Fibroblast of skin of left quadriceps (primary cell): ENCODE data around the gene IRX2.

Experiments
- DNase-seq, 2 experiments: peaks; one replicate each; pipeline ENCODE4 v3.0.0-alpha.2; 2013; ENCODE audit warnings: low read depth in 2 of 2

The IRX2 gene

DNA sequence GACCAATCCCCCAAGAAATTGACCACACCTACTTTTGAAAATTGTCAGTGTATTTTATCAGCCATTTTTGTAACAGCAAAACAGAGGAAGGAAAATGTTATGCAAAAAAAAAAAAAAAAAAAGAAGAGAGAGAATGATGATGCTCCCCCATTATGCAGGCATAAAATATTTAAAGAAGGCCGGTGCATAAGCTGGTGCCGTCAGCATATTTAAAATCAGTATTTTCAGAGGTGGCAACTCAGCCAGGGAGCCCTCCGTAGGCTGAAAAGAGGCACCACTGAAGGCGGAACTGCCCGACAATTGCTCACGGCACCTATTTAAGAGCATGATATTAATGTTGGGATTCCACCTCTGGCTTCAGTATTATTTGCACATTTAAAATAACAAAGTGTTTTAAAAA, 33.4 kb downstream of the IRX2 start:
- no peak for DNase-seq

DNA sequence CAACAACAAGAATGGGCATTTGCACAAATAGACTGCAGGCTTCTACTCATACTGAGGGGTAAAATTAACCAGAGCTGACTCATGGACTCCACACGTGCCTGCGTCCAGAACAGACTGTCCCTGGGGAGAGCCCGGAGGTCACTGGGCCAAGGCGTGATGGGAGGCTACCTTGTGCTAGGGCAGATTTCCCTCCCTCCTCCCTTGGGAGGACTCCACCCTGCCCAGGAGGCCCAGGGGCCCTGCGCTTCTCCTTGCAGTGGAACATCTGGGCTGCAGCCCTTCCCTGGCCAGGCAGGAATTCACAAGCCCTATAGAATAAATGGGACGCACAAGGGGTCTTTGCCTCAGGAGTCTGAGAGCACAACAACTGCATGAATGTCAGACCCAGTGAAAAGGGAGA, 35.6 kb downstream of the IRX2 start:
- DNase-seq: no peak

DNA sequence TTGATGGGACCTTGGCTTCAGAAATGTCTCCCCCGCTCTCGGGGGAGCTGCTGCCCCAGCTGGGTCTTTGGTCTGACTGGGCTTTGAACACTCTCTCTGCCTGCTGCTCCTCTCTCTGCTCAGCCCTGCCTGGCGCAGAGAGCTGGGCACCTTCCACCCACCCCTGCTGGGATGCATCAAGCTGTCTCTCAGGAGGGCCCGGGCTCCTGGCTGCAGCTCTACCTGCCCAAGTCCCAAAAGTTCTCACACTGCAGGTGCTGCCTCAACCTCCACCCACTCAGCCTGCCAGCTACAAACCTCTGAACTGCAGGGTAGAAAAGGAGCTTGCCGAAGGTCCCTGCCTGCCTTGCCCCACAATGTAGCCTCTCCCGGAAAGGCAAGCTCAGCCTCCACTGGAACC, 36.7 kb downstream of the IRX2 start:
- DNase-seq: no peak

DNA sequence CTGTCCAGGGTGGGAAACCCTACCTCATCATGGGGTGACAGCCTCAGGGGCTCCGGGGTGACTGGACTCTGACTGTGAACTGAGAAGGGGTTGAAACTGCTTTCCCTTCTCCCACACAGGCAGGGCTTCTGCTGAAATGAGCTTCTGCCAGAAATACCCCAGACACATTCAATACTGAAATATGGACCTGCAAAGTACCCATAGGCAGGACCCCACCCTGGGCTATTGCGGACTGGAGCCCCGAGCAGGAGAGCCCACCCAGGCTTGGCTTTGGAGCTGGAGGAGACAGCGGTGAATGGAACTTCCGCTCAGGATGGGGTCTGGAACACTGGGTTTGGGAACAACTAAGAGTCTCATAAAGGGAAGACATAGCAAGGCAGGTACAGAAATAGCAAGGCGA, 37.5 kb downstream of the IRX2 start:
- DNase-seq: no peak

DNA sequence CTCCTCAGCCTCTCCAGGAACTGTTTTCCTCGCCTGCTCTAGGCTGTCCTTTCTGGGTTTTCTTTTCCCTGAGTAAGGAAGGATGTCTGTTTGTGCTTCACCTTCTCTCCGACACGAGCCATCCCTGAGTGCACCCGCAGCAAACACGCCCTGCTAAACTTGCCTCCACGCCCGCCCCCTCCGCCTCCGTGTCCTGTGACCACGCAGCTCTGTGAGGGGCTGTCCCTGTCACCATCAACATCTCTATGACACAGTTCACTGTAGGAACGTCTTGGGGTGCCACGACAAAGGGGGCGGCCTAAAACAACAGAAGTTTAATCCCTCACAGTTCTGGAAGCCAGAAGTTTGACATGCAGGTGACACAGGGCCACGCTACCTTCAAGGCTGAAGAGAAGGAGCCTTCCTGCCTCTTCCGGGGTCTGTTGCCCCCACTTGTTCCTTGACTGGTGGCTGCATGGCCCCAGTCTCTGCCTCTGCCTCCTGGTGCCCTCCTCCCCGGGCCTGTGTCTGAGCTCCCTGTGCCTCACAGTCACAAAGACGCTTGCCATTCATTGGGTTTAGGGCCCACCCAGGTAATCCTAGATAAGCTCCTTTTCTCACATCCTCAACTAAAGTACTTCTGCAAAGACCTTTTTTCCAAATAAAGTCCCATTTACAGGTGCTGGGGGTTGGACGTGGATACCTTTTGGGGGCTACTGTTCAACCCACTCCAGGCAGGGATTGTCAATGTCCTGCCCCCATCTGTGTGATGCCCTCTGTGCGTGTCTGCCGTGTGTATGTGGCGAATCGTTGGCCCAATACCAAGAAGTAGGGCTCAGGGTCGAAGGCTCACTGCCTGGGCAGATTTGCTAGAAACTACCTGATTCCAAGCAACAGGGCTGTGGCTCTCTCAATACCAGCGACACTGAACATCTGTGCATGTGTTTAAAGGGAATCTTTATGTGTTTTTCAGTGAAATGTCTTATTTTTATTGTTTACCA, 39.7 kb downstream of the IRX2 start:
- no peak for DNase-seq

DNA sequence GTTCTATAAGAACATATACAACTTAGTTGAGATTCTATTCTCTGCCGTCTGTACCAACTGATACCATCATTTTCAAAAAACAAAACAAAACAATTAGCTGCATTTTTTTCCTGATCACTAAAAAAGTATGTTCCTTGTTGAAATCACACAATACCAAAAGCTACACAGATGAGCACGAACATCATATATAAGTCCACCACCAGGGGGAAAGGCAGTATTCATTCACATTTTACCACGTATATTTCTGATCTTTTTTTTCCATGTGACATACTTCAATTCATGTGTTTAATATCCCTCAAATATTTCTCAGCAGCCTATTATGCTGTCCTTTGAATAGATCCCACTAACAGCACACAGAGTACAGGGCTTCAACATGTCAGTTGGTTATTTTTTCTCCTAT, 40.6 kb downstream of the IRX2 start:
- peak; percentile 7 to 10 for DNase-seq

DNA sequence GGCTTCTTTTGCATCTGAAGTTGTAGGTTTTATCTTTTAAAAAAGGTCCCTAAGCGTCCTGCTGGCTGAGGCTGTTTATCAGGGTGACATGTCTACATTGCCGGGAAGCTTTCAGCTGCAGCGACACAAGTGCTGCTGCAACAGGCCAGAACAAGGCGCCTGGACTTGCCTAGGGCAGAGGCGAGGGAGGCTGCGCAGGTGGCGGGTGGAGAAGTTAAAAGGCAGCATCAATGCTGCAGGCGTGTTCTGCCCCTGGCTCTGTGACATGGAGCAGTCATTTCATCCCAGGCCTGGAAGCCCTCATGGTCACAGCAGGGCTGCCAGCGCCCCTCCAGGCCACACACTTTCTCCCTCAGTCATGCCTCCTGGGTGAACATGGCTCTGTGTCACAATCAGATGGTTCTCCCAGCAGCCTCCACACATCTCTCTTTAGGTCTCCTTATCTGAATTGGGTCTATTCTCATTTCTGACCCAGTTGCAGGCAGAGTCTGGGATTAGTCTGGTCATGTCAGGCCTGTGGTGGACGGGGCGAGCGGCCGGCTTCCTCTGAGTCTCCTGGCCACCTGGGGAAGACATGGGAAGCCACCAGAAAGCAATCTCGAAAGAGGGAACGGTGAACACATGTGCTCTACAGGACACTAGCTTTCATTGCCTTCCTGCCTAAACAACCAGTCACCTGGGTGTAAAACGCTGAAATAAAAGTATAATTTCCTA, 41.3 kb downstream of the IRX2 start:
- DNase-seq: no peak

DNA sequence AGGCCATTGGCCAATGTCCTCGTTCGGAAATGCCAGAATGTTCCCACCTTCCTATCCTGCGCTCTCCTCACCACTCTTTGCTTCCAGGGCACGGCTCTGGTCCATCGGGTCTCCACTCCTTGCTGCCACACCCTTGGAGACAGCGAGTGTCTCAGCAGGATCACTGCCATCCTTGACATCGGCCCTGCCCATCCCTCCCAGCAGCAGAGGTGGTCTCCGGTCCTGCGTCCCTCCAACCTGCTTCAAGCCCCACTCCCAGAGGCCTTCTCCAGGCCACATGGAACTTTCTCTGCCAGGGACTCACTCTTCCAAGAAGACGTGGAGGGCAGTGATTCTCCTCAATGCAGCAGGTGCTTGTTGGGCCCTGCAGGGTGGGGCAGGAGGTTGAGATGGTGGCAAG, 42.7 kb downstream of the IRX2 start:
- DNase-seq: no peak

DNA sequence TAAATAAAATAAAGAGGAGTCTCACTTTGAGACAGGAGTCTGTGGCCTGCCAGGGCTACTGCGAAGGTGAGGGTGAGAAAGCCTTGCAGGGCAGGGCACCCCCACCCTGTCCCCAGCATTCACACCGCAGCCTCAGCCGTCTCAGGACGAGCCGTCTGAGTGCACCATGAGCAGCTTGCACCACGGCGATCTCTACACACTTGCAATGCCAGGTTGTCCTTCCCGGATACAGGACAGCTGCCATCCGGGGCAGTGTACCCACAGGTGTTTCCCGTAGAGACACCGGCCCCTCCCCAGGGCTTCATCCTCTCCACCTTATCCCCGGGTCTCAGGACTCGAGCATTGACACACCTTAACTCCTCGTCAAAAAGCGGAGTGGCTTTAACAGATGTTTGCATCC, 43.3 kb downstream of the IRX2 start:
- no peak for DNase-seq

DNA sequence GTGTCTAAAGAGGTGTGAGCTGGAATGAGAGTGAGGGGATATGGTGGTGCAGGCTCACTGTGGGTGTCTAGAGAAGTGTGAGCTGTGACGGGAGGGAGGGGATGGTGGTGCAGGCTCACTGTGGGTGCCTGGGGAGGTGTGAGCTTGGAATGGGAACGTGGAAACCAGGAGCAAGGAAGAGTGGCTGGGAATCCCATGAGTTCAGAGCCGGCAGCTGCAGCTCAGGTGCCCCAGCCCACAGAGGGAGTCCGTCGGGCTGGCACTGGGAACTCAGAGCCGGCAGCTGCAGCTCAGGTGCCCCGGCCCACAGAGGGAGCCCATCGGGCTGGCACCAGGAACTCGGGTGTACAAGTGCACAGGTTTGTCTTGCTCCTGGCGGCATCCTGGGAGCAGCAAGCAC, 45.6 kb downstream of the IRX2 start:
- DNase-seq: no peak

DNA sequence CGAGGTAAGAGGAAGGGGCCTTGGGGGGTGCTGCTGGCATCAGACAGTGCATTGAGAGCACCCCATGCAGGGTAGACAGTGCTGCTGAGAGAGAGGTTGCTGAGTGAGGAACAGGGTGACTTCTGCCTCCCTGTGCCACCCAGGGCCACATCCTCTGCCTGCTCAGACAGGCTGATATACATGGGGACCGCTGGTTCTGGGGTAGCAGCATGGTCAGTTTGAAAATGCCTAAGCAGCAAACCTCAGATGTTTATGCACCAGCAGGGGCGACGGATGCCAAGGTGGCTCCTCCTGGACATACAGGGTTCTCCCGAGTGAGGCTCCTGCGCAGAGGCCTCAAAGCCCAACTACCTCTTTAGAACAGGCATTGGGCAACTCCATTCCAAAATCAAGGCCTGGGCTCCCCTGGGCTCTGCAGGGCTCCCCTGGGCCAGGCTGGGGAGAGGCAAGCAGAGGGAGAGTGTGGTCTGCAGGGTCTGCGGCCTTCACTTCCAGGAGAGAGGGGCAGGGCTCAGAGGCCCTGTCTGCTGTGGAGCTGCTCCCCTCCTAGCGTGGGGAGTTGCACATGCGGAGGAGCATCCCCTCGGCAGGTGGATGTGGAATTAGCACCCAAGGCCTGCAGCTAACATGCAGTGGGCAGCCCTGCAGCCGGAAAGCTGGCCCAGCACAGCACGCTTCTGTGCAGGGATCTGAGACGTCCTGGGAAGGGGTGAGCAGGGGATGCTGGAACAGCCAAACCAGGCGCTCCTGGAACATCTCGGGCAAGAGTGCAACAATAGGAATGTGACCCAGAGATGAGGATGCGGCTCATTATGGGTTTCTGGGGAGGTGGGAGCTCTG, 46.5 kb downstream of the IRX2 start:
- no peak for DNase-seq

DNA sequence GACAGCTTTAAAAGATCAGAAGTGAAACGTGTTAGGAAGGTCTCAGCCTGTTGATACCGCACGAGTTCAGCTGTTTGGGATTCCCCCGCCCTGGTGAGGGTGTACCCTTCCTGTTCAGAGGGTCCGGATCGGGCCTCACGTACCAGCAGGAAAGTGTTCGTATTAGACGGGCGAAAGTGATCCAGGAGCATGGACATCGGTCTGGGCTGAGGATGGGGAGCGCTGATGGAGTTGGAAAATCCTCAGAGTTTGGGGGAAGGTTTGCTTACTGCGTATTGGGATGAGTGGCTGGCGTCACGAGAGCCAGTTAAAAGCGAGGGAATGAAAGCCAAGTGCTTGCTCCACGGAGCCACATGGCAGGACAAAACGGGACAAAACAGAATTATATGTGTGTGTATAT, 47.4 kb downstream of the IRX2 start:
- DNase-seq: no peak

DNA sequence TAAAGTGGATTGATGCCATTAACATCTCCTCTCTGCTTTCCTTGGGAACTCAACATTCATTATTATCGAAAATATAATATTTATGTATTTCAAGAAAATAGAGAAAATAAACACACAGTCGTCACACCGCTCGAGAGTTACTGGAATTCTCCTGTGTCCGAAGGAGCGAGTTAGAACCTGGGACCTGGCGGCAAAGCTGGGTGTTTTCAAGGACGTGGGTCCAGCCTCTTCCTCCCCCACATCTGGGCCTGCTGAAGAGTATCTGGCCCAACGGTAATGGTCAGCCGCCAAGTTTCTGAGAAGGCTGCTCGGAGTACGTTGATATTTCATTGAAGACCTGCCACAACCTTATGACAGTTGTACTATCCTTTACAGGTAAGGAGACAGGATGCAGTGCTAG, 47.9 kb downstream of the IRX2 start:
- no peak for DNase-seq

DNA sequence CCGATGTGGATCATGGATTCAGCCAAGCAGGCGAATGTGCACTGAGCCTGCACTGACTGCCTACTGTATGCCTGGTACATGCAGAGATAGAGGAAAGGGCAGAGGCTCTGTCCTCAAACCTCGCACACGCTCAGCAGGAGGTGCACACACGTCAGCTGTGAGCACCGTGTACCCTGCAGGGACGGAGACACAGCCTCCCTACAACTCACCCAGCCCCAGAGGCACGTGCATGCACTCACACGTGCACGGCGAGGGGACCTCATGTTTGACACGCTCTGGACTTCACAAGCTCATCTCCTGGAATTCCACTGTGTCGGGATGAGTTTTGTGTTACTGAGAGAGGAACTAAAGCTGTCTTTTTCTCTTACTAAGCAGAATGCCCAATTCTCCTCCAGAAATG, 48.4 kb downstream of the IRX2 start:
- no peak for DNase-seq

DNA sequence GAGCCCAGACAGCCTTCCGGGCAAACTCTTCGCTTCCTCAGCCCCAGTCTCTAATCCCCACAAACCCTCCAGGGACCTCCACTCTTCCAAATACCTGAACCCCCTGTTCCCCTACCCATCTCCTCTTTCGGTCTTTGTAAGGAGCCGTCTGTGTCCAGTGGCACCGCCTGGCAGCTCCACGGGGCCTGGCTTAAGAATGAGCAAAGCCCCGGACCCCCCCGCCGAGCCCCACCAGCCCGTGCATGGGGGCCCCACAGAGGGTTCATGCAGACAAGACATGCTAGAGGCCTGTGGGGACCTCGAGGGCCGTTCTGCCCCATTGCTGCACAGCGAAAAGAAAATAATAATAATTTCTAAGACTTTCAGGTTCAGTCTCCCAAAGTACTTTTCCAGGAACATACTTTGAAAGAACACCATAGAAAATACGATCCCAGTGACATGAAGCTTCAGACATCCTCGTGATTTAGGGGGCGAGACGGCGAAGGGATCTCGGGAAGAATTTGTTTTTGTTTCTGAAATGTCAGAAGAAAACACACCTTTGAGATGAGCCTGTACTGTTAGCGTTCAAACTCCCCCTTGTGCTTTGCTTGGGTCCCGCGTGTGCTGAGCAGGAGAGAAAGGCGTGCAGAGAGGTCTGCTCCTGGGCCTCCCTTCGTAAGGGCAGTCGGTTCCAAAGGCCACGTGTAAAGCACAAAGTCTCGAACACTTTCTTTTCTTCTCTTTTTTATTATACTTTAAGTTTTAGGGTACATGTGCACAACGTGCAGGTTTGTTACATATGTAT, 49.2 kb downstream of the IRX2 start:
- no peak for DNase-seq

DNA sequence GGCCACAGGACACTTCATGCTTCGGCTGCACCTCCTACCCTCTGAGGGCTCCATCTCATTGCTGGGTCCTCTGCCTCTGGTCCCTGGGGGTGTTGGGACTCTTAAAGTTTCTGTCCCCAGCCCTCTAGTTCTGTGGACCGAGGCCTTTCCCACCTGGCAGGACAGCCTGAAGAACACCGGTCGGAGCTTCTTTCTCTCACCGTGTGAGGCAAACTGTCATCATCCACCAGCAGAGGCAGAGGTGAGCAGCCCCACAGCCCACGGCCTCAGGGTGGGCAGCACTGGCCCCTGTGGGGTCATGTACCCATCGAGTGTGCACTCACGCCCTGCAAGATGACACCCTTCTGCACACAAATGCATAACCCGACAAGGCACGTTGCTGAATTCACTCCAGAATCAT, 49.9 kb downstream of the IRX2 start:
- DNase-seq: no peak

DNA sequence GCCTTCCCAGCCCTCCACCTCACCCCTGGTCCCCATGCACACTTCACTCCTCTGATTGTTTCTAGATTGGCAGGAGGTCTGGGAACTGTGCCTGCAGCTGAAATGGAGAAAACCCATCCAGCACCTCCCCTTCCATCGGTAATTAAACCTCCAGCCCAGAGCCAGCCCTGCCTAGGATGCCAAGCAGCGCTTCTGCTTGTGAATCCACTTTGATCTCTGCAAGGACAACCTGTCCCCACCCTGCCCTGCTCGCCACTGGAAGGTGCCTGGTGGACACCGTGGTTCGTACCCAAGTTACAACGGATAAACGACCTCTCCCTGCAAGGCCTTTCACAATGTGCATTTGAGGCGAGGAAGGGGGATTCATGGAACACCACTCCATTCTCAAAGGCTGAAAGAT, 50.6 kb downstream of the IRX2 start:
- DNase-seq: no peak

DNA sequence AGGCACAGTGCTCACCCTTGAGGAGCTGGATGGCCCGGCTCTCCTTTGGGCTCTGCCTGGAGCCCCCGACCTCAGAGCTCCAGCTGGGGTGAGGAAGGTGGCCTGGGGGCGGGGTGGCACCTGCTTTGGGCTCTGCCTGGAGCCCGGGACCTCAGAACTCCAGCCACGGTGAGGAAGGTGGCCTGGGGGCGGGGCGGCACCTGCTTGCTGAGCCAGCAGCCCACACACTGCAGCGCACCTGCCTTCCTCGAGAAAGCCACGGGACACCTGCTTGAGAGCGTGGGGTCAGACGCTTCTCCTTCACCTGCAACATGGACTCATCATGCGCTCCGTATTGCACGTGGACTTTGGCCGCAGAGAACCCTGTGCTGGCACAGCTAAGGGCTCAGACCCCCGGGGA, 51.8 kb downstream of the IRX2 start:
- DNase-seq: no peak

DNA sequence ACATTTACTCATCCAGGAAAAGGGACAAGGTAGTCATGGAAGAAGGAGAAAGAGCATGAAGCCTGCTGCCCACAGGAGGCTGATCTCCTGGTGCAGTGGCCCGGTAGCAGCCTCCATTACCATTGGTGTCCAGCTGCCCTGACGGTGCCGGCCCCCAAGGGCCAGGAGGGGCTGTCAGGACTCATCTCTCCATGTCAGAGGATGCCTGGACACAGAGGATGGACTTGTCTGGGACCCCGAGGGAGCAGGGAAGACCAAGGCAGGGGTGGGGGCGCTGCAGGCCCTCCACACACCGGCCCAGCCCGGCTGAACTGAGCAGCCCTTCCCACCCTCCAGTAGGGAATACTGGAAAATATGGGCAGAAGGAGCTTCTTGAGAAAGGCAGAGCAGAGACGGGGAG, 52.2 kb downstream of the IRX2 start:
- no peak for DNase-seq

DNA sequence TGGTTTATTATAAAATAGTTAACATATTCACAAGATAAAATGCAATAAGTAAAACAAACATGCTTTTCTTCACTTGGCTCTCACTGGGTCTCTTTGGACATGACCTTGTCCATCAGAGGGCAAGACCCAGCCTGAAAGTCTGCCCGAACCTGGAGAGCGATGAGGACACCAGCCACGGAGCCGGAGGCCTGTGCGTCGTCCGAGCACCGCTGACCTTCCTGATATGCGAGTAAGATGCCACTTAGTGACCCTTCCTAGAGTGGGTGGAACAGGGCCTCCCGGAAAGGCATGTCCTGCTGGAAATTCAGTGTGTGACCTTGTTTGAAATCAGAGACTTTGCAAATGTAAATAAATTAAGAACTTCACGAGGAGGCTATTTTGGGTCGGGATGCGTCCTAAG, 52.9 kb downstream of the IRX2 start:
- no peak for DNase-seq

DNA sequence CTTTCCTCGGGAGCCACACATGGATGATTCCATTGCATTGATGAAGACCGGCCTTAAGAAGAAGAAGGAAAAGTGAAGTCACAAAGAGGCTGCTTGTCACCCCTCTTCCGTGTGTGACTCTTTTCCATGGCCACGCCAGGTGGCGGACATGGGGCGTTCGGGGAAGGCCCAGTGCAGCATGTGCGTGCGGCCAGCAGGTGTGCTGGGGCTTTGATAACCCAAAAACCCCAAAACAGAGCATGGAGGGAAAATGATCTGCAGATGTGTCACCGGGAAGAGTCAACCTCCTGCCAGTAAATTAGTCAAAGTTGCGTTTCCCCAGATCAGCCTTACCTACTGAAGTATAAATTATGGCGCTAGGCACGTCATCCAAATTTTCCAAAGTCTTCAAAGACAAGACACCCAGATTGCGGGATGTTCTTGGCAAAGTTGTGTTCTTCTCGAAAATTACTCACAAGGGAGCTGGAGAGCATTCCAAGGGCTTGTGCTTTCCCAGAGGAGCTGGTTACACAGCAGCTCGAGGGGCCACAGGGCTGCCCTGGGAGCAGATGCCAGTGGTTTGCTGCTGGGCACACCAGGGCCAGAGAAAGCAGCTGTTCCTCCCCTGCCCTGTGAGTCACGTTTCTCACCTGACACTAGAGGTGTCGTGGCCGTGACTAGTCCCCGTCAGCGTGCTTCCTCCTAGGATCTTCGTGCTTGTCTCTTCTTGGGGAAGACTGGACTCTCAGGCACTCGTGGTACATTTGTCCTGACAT, 53.9 kb downstream of the IRX2 start:
- DNase-seq: no peak
